NOMO-1 (cell line): ENCODE data around the gene CXCL9.
A peak's percentile ranks its signal among the peaks of the same experiment; 100 is the strongest.
"Not testable (repeated sequence)": the region's sequence is repeated elsewhere in the genome, so short reads cannot be mapped to it uniquely, and the experiment has no call there.

Experiments used
- DNase-seq, 2 experiments: peaks; one replicate each; lab custom pipeline; 2025; ENCODE audit not compliant: unreplicated experiment in 2 of 2; lab: John Stamatoyannopoulos, UW

CXCL9 gene

DNA sequence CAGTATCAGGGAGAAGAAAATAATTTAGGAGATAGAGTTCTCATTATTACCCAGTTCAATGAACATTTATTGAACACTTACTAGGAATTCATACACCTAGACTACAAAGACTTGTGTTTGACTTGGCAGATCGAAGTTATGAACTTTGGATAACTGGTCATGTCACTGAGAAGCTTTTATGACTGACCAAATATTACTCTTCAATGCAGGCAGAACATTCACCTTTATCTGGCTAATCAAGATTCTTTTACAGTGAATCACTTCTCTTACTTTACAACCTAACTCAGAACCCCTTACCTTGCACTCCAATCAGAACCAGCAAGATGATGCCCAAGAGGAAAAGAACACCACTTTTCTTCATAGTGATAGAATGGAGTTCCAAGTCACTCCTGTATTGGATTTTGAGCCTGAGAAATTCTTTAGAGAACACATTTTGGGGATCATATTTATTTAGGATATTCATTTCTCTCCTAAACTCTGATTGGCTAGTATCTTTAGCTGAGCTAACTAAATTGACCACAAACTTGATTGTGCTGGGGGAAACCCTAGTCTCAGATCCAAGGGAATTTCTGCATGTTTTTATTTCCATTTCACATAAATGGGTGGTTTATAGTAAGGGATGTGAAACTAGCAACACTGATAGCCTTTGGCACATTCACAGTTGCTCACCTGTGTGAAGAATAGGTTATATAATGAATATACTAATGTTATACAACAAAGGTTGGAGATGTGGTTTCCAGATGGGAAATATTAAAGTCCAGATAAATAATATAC lies at the start of gene CXCL9:
TSS of gene CXCL9 (minus strand) at position 421 of the 774 bp plus-strand sequence. CDS start at position 361, 60 bp downstream.
- DNase-seq: no peak

DNA sequence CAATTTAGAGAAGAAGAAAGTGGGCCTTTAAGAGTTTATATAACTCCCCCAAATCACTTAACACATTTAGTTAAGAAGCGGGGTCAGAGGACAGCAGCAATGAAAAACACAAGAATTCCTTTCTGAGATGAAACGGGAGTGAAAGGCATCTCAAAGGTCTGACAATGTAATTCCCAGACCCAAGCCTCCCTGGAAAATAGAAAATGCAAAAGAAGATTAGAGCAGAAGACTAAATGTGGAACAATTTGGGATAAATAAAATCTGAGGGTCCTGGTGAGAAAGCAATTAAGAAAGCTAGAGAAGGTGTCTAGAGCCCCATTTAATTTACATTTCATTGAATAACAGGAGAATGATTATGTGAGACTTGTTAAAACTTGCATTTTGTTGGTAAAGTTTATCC lies 48.1 kb upstream of the CXCL9 start:
- DNase-seq: peak in 1 of 2 experiments; percentile 3

DNA sequence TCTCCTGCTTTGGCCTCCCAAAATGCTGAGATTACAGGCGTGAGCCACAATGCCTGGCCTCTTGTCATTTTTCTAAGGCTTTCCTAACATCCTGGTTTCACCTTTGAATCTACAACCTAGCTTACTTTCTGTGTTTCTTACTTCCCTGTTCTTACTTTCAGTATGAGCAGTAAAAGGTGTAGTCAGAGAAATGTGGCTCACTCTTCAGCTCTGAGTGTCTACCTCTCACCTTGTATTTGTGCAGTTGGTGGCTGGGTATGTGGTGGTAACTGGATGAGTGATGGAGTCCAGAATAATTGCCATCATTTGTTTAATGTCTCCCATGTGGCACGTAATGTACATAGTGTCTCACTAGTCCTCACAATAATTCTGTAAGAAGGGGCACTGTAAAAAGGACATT lies 47.7 kb upstream of the CXCL9 start:
- DNase-seq: peak; percentile 14 to 54

DNA sequence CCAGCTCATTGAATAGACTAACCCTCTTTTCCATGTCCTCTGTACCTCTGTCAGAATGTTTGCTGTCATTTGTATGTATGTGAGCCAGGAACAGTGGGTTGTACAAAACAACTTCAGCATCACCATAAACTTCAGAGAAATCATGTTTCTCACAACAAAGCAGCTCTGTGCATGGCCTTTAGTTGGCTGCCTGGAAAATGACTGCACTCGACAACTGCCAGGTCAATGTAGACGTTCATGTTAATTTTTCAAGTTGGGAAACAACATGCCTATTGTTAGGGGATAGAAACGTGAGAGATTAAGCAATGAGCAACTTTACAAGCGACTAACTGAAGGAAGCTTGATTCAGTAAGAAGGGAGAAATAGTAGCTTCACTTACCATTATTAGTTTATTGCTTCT lies 46.4 kb upstream of the CXCL9 start:
- DNase-seq: peak; percentile 10 to 65

DNA sequence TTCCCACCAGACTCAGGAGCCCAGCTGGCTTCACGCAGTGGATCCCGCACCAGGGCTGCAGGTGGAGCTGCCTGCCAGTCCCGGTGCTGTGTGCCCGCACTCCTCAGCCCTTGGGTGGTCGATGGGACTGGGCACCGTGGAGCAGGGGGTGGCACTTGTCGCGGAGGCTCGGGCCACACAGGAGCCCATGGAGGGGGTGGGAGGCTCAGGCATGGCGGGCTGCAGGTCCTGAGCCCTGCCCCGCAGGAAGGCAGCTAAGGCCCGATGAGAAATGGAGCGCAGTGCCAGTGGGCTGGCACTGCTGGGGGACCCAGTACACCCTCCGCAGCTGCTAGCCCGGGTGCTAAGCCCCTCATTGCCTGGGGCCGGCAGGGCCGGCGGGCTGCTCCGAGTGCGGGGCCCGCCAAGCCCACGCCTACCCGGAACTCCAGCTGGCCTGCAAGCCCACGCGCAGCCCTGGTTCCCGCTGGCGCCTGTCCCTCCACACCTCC lies 43.3 kb upstream of the CXCL9 start:
- DNase-seq: not testable (repeated sequence)

DNA sequence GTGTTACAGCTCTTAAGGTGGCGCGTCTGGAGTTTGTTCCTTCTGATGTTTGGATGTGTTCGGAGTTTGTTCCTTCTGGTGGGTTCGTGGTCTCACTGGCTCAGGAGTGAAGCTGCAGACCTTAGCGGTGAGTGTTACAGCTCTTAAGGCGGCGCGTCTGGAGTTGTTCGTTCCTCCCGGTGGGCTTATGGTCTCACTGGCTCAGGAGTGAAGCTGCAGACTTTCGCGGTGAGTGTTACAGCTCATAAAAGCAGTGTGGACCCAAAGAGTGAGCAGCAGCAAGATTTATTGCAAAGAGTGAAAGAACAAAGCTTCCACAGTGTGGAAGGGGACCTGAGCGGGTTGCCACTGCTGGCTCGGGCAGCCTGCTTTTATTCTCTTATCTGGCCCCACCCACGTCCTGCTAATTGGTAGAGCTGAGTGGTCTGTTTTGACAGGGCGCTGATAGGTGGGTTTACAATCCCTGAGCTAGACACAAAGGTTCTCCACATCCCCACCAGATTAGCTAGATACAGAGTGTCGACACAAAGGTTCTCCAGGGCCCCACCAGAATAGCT lies 42.6 kb upstream of the CXCL9 start:
- DNase-seq: not testable (repeated sequence)

DNA sequence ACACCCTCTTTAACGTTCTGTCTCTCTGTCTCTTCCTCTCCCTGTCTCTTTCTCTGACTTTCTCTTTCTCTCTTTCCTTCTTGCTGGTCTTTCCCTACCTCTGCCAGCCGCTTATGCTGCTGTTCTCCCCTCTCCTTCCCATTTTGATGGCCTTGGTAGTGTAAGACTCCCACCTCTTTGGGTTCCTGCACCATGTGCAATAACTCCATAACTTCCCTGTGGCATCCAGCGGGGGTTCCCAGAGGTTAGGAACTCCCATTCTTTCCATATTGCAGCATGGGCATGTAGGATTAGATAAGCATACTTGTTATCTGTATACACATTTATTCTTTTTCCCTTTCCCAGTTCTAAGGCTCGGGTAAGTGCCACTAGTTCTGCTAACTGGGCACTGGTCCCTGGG lies 37.4 kb upstream of the CXCL9 start:
- not testable (repeated sequence) for DNase-seq

DNA sequence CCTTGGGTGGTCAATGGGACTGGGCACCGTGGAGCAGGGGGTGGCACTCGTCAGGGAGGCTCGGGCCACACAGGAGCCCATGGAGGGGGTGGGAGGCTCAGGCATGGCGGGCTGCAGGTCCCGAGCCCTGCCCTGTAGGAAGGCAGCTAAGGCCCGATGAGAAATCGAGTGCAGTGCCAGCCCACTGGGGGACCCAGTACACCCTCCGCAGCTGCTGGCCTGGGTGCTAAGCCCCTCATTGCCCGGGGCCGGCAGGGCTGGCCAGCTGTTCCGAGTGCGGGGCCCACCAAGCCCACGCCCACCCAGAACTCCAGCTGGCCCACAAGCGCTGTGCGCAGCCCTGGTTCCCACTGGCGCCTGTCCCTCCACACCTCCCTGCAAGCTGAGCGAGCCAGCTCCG lies 36.0 kb upstream of the CXCL9 start:
- not testable (repeated sequence) for DNase-seq

DNA sequence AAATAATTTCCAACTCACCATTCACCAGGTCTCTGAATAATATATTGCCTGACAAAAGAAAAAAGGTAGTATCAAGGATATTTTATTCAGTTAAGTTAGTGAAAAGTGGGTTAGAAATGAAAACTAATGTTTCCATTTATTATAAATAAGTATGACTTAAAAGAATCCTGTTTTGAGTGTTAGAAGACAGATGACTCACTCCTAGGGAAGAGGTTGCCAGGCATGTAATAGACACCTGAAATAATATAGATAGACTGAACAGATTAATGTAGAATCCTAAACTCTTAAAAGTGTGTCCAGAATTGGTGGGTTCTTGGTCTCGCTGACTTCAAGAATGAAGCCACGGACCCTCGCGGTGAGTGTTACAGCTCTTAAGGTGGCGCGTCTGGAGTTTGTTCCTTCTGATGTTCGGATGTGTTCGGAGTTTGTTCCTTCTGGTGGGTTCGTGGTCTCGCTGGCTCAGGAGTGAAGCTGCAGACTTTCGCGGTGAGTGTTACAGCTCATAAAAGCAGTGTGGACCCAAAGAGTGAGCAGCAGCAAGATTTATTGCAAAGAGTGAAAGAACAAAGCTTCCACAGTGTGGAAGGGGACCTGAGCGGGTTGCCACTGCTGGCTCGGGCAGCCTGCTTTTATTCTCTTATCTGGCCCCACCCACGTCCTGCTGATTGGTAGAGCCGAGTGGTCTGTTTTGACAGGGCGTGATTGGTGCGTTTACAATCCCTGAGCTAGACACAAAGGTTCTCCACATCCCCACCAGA lies 35.1 kb upstream of the CXCL9 start:
- DNase-seq: not testable (repeated sequence)

DNA sequence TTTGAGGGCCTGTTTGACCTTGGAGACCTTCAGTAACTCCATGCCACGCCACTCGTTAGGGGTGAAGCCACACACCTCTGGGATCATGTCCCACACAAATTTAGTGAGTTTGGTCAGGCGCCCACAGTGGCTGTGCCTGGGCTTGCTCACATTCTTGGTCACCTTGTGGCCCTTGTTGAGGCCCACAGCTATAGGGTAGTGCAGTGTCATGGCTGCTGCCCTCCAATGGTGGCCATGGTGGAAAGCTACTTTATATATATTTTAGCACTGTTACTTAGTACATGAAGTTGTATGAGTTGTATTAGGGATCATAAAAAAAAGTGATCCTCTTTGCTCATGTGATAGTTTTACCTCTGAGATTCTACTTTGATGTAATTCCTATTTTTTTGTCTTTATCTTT lies 29.5 kb upstream of the CXCL9 start:
- no peak for DNase-seq

DNA sequence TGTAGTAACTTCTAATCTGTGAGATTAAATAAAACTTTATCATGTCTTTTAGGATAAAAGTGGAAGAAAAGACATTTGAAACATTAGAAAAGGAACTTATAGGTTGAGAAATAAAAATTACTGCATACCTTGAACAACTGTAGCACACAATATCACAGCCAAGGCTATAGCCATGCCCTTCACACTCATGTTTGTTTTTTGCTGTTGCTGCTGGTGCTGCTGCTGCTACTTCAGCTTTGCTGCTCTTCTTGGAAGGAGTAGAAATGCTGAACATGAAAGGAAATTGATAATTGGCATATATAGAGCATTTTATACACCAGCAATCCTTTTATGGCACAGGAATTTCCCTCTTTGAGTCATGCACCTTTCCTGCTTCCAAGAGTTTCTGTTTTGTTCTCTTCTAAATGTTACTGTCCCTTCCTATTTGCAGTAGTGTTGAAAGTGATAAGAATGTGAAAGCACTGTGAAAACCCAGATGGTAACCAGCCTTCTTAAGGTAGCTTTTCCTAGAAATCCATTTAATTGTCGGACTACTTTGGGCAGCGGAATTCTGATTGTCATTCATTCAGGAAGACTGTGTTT lies 28.6 kb upstream of the CXCL9 start, which contains the start of gene CXCL11:
TSS of gene CXCL11 (minus strand) at position 272 of the 582 bp plus-strand sequence. CDS start at position 189, 83 bp downstream.
- no peak for DNase-seq

DNA sequence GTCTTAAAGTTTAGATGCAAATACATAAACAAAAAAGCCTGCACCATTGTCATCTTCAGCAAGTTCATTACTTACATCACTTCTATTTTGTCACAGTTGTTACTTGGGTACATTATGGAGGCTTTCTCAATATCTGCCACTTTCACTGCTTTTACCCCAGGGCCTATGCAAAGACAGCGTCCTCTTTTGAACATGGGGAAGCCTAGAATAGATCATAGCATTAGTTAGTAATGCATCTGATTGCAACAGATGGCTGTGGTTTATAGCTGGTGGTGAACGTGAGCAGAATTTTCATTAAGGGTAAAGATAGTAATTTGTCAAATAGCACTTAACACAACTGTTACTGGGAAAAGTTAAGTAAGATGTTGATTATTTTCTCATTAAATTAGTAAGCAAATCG lies 27.8 kb upstream of the CXCL9 start:
- peak; percentile 82 to 97 for DNase-seq

DNA sequence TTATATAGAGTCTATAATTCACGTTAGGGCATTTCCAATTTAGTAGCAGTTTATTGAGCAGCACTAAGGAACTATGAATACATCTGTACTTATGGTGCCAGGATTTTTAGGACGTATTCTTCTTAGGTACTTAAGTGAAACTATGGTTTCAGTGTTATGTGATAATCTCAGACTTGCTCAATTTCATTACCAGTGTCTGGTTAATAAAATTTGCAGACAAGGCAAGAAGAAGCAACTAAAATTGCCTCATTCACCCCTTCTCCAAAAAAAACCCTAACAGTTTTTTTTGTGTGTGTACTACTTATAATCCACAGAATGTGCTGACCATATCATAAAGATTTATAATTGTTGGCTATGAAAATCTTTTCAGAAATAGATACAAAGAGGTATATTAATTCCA lies 22.0 kb upstream of the CXCL9 start:
- DNase-seq: peak; percentile 15 to 70

DNA sequence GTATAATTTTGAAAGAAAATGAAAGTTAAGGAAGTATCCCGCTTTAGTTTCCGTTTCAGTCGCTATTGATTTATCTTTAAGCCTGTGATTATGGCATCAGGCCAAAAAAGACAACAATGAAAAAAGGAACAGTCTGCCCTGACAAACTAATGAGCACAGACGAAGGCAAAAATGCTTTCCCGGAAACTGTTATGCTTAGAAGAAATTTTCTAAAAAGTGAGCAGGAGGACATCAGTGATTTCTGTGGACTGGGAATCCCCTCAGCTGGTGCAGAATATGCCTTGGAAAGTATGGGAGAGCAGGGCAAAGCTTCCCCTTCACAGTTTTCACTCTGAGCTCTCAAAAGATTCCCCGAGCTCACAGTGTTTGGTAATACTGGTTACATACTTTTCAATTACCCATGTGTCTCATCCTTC lies 21.0 kb upstream of the CXCL9 start:
- peak; percentile 43 to 76 for DNase-seq

DNA sequence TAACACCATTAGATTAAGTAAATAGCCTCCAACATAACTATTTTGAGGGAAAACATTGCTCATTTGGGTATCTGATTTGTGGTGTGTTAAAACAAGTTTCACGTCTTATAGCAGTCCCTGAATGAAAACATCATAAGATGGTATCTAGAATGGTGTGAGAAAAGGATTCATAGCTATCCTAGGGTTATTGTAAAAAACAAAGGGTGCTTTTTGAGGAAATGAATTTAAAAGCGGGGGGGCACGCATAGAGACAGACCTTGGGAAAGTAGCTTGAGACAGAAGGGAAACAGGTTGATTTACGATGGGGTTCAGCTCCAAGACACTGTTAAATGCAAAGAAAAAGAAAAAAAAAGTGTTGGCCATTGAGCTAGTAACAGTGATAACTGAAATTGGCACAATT lies 16.8 kb upstream of the CXCL9 start:
- peak; percentile 37 to 66 for DNase-seq

DNA sequence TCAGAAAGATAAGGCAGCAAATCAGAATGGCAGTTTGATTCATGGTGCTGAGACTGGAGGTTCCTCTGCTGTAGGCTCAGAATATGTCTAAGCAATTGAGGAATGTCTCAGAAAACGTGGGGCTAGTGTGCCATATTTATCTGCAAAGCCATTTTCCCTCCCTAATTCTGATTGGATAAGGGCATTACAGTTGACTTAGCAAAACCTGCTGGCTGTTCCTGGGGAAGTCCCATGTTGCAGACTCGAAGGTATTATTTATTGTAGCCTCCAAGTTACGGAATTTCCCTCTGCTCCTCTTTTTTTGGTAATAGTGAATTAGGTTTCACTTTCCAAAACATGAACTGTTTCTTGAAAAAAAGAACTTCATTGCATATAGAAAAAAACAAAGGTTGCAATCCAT lies 16.1 kb upstream of the CXCL9 start, which contains the start of gene CXCL10:
TSS of gene CXCL10 (minus strand) at position 109 of the 400 bp plus-strand sequence. CDS start at position 43, 66 bp downstream.
- DNase-seq: peak in 1 of 2 experiments; percentile 13

DNA sequence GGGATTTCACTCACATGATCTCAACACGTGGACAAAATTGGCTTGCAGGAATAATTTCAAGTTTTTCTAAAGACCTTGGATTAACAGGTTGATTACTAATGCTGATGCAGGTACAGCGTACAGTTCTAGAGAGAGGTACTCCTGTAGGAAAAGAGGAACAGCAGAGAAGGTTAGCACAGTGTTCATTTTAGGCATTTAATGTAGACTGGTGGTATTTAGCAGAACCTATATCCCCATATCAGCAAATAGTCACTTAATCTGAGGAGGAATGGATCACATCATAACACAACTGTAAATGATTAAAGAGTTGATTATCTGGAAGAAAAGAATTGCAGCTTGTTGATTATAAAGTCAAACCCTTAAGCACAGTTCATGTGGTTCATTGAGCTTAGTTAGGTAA lies 15.4 kb upstream of the CXCL9 start:
- no peak for DNase-seq

DNA sequence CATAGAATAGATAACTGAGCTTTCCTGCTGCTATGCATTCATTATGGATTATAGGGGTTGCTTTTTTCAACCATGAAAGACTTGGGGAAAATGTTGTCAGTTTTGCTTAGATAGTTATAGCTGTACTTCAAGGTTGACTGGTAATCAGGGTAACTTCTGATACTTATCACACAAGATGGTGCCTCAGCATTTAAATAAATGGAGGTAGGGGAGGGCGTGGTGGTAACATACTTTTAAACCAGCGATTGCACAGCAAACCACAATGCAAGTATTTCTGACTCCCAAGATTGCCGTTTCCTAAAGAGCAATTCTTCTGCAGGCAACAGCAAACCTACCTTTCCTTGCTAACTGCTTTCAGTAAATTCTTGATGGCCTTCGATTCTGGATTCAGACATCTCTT lies 14.7 kb upstream of the CXCL9 start:
- DNase-seq: peak in 1 of 2 experiments; percentile 25

DNA sequence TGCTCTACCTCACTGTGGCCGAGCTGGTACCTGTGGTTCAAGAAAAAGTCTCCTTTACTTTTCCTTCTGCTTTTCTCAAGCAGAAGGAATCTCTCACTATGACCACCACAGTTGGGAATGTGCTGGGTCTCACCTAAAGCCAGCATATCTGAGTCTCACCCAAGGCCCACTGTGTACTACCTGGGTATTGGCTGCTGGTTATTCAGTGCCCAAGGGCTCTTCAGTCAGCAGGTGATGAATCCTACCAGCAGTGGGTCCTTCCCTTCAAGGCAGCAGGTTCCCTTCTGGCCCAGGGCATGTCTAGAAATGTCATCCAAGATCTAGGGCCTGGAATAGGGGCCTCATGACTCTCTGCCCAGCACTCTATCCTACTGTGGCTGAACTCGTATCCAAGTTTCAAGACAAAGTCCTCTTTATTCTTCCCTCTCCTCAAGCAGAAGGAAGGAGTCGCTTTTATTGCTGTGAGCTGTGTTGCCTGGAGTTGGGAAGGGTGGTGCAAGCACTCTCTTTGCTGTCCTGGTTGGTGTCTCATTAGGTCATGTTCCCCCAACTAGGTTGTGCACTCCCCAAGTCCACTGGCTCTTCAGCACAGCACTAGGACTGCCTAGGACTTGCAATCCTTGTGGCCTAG lies 9.9 kb upstream of the CXCL9 start:
- DNase-seq: no peak

DNA sequence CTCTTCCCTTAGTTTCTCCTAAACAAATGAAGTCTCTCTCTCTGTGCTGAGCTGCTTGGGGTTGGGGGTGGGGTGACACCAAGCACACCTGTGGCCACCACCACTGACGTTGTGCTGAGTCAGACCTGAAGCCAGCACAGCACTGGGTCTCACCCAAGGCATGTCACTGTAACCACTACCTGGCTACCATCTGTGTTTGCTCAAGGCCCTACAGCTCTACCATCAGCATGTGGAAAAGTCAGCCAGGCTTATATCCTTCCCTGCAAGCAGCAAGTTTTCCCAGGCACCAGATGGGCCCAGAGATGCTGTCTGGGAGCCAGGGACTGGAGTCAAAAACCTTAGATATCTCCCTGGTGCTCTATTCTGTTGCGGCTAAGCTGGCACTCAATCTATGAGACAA lies 9.1 kb upstream of the CXCL9 start:
- no peak for DNase-seq
